ENCODE results near the gene DCBLD2.

- TF ChIP-seq CTCF (conservative IDR thresholded peaks at IDR 0.05; ENCODE audit: low read depth, low read length) (0 out of 2 replicates have a peak, but pooled peaks have one; percentile 13), CEBPB (IDR thresholded peaks at IDR 0.05; ENCODE audit: low read depth, low read length) (no peak), MXI1 (IDR thresholded peaks at IDR 0.05; ENCODE audit: borderline replicate concordance, low read depth, low read length) (no peak), SMC3 (IDR thresholded peaks at IDR 0.05; ENCODE audit: low read depth, low read length) (no peak), POLR2A (IDR thresholded peaks at IDR 0.05; ENCODE audit: low read depth, low read length) (no peak), RFX5 (IDR thresholded peaks at IDR 0.05; ENCODE audit: low read depth, low read length) (no peak), CHD1 (IDR thresholded peaks at IDR 0.05; ENCODE audit: low read depth, low read length) (no peak), USF2 (IDR thresholded peaks at IDR 0.05; ENCODE audit: low read depth, low read length) (no peak), BHLHE40 (IDR thresholded peaks at IDR 0.05; ENCODE audit: low read depth, low read length) (no peak), MAZ (IDR thresholded peaks at IDR 0.05; ENCODE audit: borderline replicate concordance, low read depth, low read length) (no peak), MAFK (IDR thresholded peaks at IDR 0.05; ENCODE audit: low read depth, low read length) (no peak), RCOR1 (IDR thresholded peaks at IDR 0.05; ENCODE audit: insufficient replicate concordance, low read length) (no peak), ELK1 (IDR thresholded peaks at IDR 0.05; ENCODE audit: borderline replicate concordance, low read depth, low read length) (no peak), RAD21 (IDR thresholded peaks at IDR 0.05; ENCODE audit: low read length) (peak; percentile 18; the same call in 1 of the 2 replicates)
Measured at GRCh38 chr3:98824256-98824655, 77.2 kb downstream of the DCBLD2 start.
